ENCODE results near the gene ZNF268. TPM values are rescaled to one million over a fixed set of nuclear protein-coding genes. Genes with fewer than 3 reads are reported as not detected.

ZNF268 gene
- total RNA-seq: 10 to 100 TPM in 4 of 6 experiments, 1 to 10 TPM in 2; 8.2 to 14.2 (median 10.7) TPM
- long read RNA-seq, full-length matches to known transcripts: 1 of 1 reads
- long read RNA-seq, partial matches to known transcripts: 0 of 1 reads
- long read RNA-seq, other reads (novel, unspliced or antisense): 0 of 1 reads

DNA sequence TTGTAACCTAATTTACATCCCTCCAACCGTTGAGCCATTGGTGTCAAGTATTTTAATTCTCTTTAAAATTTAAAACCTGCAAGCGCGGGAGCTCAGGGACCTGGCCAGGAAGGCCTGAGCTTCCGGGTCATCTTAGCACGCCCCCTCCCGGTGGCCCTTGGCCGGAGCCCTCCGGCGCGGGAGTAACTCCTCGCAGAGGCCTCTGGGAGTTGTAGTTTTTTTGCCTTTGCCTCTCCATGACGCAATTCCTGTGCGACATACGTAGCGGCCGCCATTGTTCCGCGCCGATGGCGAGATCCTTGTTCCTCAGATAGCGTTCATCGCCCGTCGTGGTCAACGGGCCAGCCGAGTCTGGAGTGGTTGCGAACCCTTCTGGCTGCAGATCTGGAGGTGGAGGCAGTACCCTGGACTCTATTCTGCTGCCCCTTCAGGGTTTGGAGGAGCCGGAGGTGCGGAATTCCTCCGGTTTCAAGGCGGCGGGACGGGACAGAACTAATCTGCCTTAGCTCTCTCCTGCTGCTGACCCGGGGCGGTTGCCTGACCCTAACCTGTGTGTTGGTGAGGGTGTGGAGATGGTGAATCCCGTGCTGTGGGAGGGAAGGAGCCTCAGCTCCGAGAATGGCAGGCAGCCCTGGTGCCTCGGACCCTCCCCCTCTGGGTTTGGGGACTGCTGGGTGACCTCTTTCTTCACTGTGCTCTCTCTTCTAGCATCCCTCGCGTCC, at the start of gene ZNF268:
TSS of gene ZNF268 (plus strand) at position 258 of the 722 bp plus-strand sequence. CDS start 503 bp downstream, outside the sequence.
- peaks cover 0 to 5% (median 3%) of the 10 kb centered on the region in 4 donors for H3K9me3 ChIP-seq
- no peaks in the 10 kb centered on the region for H3K27me3 ChIP-seq
- ATAC-seq (peak; percentile 99 to 100 (median 100)), DNase-seq (peak; percentile 90 to 95 (median 95))
- peak within 1 kb of the TSS; percentile 68 to 98 (median 88) for H3K4me3 ChIP-seq
- peak within 1 kb of the TSS; percentile 41 to 63 (median 54) for H3K27ac ChIP-seq
- under 1% methylated on average over 28 of the region's 40 CpGs for WGBS (ENCODE audit: insufficient coverage, low coverage, low lambda C conversion rate, missing lambda C conversion rate)
- intact Hi-C loops (cut with DNase I): no loop called here
- H3K4me1 ChIP-seq: peaks cover 0 to 5% (median 3%) of the 10 kb centered on the region in 4 donors
- peaks cover 0 to 11% (median 0%) of the 10 kb centered on the region in 4 donors for H3K36me3 ChIP-seq
- TF ChIP-seq, protein P1, sequence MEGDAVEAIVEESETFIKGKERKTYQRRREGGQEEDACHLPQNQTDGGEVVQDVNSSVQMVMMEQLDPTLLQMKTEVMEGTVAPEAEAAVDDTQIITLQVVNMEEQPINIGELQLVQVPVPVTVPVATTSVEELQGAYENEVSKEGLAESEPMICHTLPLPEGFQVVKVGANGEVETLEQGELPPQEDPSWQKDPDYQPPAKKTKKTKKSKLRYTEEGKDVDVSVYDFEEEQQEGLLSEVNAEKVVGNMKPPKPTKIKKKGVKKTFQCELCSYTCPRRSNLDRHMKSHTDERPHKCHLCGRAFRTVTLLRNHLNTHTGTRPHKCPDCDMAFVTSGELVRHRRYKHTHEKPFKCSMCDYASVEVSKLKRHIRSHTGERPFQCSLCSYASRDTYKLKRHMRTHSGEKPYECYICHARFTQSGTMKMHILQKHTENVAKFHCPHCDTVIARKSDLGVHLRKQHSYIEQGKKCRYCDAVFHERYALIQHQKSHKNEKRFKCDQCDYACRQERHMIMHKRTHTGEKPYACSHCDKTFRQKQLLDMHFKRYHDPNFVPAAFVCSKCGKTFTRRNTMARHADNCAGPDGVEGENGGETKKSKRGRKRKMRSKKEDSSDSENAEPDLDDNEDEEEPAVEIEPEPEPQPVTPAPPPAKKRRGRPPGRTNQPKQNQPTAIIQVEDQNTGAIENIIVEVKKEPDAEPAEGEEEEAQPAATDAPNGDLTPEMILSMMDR (IDR thresholded peaks at IDR 0.05): peak; percentile 72 to 93 (median 87)
- TF ChIP-seq POLR2A (IDR thresholded peaks at IDR 0.05): no peak

DNA sequence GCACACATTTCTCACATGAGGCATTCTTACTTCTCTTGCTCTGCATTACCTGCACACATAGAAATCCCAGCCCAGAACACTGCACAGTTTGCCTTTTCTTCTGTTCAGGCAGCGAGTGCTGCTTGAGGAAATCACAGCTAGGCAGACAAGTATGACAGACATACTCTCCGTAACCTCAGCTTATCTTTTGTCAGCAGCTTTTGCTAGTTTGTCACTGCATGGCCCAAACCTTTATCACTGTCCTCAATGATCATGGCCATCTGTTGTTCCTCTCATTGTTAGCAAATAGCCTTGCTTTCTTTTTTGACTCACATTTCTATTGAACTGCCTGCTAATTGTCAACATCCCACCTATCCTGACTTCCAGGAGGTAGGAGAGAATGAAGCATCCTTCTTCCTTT, 45.5 kb upstream of the ZNF268 start:
- H3K27ac ChIP-seq: no peak overlapping the region
- H3K9me3 ChIP-seq: peaks cover 0 to 37% (median 6%) of the 10 kb centered on the region in 4 donors
- TF ChIP-seq, protein P1 (IDR thresholded peaks at IDR 0.05): no peak
- no peak for TF ChIP-seq POLR2A (IDR thresholded peaks at IDR 0.05)
- no peak for ATAC-seq
- H3K4me3 ChIP-seq: no peak overlapping the region
- H3K36me3 ChIP-seq: peaks cover 0 to 14% (median 6%) of the 10 kb centered on the region in 4 donors
- WGBS (ENCODE audit: insufficient coverage, low coverage, low lambda C conversion rate, missing lambda C conversion rate): 100% methylated on average over 2 of the region's 2 CpGs
- intact Hi-C loops (cut with DNase I): no loop called here
- no peak for DNase-seq
- no peaks in the 10 kb centered on the region for H3K4me1 ChIP-seq
- H3K27me3 ChIP-seq: no peaks in the 10 kb centered on the region

DNA sequence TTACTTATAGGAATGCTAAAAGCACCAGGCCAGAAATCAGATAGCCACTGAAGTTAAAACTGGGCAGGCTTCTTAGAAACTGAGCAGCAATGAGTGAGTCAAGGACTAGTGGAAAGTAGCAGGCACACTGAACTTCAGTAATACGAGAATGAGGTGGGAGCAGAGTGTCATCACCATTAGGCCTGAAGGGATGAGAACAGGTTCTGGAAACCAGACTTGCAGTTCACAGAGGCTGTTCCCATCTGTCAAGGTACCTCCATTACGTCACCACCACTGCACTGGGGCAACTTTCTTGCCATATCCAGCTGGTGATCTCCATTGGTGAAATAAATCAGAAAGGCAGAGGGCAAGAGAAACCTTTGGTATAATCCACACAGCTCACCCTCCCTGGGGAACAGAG, 35.3 kb upstream of the ZNF268 start:
- Histone ChIP-seq H3K36me3 (peaks cover 0 to 31% (median 10%) of the 10 kb centered on the region in 4 donors), H3K4me3 (no peak overlapping the region), H3K27me3 (no peaks in the 10 kb centered on the region), H3K9me3 (peaks cover 0 to 54% (median 14%) of the 10 kb centered on the region in 4 donors), H3K4me1 (no peaks in the 10 kb centered on the region), H3K27ac (no peak overlapping the region)
- no peak for TF ChIP-seq POLR2A (IDR thresholded peaks at IDR 0.05)
- TF ChIP-seq, protein P1 (IDR thresholded peaks at IDR 0.05): no peak
- intact Hi-C loops (cut with DNase I): no loop called here
- DNase-seq: no peak
- WGBS (ENCODE audit: insufficient coverage, low coverage, low lambda C conversion rate, missing lambda C conversion rate): 100% methylated on average over 1 of the region's 2 CpGs
- ATAC-seq: no peak

DNA sequence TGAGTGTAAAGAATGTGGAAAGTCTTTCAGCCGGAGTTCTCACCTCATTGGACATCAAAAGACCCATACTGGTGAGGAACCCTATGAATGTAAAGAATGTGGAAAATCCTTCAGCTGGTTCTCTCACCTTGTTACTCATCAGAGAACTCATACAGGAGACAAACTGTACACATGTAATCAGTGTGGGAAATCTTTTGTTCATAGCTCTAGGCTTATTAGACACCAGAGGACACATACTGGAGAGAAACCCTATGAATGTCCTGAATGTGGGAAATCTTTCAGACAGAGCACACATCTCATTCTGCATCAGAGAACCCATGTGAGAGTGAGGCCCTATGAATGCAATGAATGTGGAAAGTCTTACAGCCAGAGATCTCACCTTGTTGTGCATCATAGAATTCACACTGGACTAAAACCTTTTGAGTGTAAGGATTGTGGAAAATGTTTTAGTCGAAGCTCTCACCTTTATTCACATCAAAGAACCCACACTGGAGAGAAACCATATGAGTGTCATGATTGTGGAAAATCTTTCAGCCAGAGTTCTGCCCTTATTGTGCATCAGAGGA, 25.1 kb upstream of the ZNF268 start:
- DNase-seq: no peak
- Histone ChIP-seq H3K4me1 (no peaks in the 10 kb centered on the region), H3K36me3 (peaks cover 0 to 51% (median 13%) of the 10 kb centered on the region in 4 donors), H3K27ac (no peak overlapping the region), H3K9me3 (peaks cover 0 to 76% (median 38%) of the 10 kb centered on the region in 4 donors), H3K27me3 (no peaks in the 10 kb centered on the region), H3K4me3 (no peak overlapping the region)
- 100% methylated on average over 2 of the region's 2 CpGs for WGBS (ENCODE audit: insufficient coverage, low coverage, low lambda C conversion rate, missing lambda C conversion rate)
- TF ChIP-seq, protein P1 (IDR thresholded peaks at IDR 0.05): no peak
- no peak for TF ChIP-seq POLR2A (IDR thresholded peaks at IDR 0.05)
- intact Hi-C loops (cut with DNase I): no loop called here
- ATAC-seq: no peak
